Colonic mucosa (tissue), 4 donors: ENCODE measurements around the gene RPL14. TPM values are rescaled to one million over a fixed set of nuclear protein-coding genes. Genes with fewer than 3 reads are reported as not detected.
"Not testable (repeated sequence)": the region's sequence is repeated elsewhere in the genome, so short reads cannot be mapped to it uniquely, and the experiment has no call there.

Source experiments
- DNase-seq: peaks from one replicate; pipeline ENCODE4 v3.0.0-alpha.2; 2020
- H3K27ac ChIP-seq: fragments of 200-600 bp; one replicate; pipeline ENCODE4 v1.8.0; 2021
- H3K27me3 ChIP-seq: fragments of 200-600 bp; one replicate; pipeline ENCODE4 v1.8.0; 2021
- H3K36me3 ChIP-seq: fragments of 200-600 bp; one replicate; pipeline ENCODE4 v1.8.0; 2021
- H3K4me1 ChIP-seq: fragments of 200-600 bp; one replicate; pipeline ENCODE4 v1.8.0; 2021; ENCODE audit warnings: mild to moderate bottlenecking
- H3K4me3 ChIP-seq: fragments of 200-600 bp; one replicate; pipeline ENCODE4 v1.8.0; 2021
- H3K9ac ChIP-seq, 2 donors: one replicate each; pipeline ENCODE4 v1.7.0; 2013; ENCODE audit warnings: control low read depth in 2 of 2, low read depth in 2 of 2, low read length in 2 of 2
- H3K9me3 ChIP-seq: fragments of 200-600 bp; one replicate; pipeline ENCODE4 v1.8.0; 2021
- intact Hi-C: fragments of 100-400 bp; cut with DNase I; formaldehyde crosslinking; loops from one replicate; pipeline ENCODE4 v1.14.1; 2022
- total RNA-seq, 2 donors: library from RNA; stranded (reverse); fragmentation: NEBNext Ultra II Directional in 1 of 2; extraction: Animal tissue kit (Norgen Biotek cat#: 25700) in 1 of 2; gene quantifications; one replicate each; pipeline ENCODE4 v1.2.1, GENCODE V29; 2021
- TF ChIP-seq, protein P1 (sequence below): fragments of 200-600 bp; IDR thresholded peaks from one replicate; pipeline ENCODE4 v1.8.0; 2022; ENCODE audit warnings: antibody characterized with exemption, mild to moderate bottlenecking
- donor health status: healthy.
- donor health status: DM: no; HTN: no; CAD: no.
- donor health status: DM: no; HTN: no; CAD: no.

RPL14 gene
- total RNA-seq, 2 donors from 2014 or later, result 1,699 to 1,906 TPM

DNA sequence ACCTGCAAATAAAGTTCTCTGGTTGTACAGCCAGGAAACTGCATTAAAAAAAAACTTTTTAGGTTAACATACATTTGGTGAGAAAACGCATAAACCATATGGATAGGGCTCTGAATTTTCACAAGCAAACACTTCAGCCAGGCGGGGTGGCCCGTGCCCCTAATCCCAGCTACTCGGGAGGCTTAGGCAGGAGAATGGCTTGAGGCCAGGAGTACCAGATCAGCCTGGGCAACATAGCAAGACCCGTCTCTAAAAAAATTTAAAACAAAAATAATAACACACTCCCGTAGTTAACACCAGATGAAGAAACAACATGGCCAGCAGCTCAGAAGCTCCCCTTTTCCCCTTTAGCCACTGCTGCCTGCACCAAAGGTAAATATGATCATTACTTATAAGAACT, 3.2 kb upstream of the RPL14 start:
- no peaks in the 10 kb centered on the region for H3K27me3 ChIP-seq
- H3K4me3 ChIP-seq, result peak overlapping the region; percentile 58
- TF ChIP-seq, protein P1, sequence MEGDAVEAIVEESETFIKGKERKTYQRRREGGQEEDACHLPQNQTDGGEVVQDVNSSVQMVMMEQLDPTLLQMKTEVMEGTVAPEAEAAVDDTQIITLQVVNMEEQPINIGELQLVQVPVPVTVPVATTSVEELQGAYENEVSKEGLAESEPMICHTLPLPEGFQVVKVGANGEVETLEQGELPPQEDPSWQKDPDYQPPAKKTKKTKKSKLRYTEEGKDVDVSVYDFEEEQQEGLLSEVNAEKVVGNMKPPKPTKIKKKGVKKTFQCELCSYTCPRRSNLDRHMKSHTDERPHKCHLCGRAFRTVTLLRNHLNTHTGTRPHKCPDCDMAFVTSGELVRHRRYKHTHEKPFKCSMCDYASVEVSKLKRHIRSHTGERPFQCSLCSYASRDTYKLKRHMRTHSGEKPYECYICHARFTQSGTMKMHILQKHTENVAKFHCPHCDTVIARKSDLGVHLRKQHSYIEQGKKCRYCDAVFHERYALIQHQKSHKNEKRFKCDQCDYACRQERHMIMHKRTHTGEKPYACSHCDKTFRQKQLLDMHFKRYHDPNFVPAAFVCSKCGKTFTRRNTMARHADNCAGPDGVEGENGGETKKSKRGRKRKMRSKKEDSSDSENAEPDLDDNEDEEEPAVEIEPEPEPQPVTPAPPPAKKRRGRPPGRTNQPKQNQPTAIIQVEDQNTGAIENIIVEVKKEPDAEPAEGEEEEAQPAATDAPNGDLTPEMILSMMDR, result no peak
- H3K27ac ChIP-seq, result peak overlapping the region; percentile 89
- H3K9me3 ChIP-seq, result no peaks in the 10 kb centered on the region
- H3K4me1 ChIP-seq, result peaks cover 8% of the 10 kb centered on the region
- intact Hi-C loops, result loop anchor here (10.0 kb wide), 1 partner anchor 71 kb away; the partner anchor contains the start of gene ZNF621
- no peak for DNase-seq
- H3K36me3 ChIP-seq, result no peaks in the 10 kb centered on the region
- H3K9ac ChIP-seq, result peak overlapping the region in 1 of 2 donors; percentile 69

DNA sequence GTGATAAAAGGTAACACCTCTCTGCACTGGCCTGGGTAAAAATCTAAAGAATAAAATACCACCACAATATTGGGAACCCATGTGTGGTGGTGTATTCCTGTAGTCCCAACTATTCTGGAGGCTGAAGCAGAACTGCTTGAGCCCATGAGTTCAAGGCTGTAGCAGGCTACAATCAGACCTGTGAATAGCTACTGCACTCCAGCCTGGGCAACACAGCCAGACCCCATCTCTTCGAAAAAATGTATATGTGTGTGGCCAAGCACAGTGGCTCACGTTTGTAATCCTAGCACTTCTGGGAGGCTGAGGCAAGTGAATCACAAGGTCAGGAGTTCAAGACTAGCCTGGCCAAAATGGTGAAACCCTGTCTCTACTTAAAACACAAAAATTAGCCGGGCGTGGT, 1.8 kb upstream of the RPL14 start:
- no peak for DNase-seq
- Histone ChIP-seq H3K9ac (no peak overlapping the region), H3K27ac (no peak overlapping the region), H3K27me3 (no peaks in the 10 kb centered on the region), H3K36me3 (peaks cover 8% of the 10 kb centered on the region), H3K4me3 (no peak overlapping the region), H3K4me1 (peaks cover 8% of the 10 kb centered on the region), H3K9me3 (no peaks in the 10 kb centered on the region)
- intact Hi-C loops, result loop anchor here (10.0 kb wide), 1 partner anchor 69 kb away; the partner anchor contains the start of gene ZNF621
- TF ChIP-seq, protein P1, result no peak

DNA sequence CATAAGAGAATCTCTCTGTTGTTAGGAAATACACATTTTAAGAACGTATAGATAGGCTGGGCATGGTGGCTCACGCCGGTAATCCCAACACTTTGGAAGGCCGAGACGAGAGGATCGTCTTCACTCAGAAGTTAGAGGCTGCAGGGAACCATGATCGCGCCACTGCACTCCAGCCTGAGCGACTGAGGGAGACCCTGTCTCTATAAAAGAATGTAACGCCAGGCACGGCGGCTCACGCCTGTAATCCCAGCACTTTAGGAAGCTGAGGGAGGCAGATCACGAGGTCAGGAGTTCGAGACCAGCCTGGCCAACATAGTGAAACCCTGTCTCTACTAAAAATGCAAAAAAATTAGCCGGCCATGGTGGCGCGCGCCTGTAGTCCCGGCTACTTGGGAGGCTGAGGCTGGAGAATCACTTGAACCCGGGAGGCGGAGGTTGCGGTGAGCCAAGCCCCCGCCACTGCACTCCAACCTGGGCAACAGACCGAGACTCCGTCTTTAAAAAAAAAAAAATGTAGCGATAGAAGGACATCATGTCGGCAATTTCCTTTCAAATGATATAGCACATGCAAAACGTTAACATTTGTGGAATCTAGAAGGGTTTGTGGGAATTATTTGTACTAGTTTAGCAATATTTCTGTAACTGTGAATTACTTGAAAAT, 730 bp upstream of the RPL14 start:
- Histone ChIP-seq H3K27me3 (no peaks in the 10 kb centered on the region), H3K36me3 (peaks cover 11% of the 10 kb centered on the region), H3K9ac (peak overlapping the region; percentile 62 to 94), H3K27ac (peak overlapping the region; percentile 75), H3K4me1 (peaks cover 8% of the 10 kb centered on the region), H3K4me3 (peak overlapping the region; percentile 94), H3K9me3 (no peaks in the 10 kb centered on the region)
- TF ChIP-seq, protein P1, result no peak
- no peak for DNase-seq
- intact Hi-C loops, result loop anchor here (10.0 kb wide), 1 partner anchor 68 kb away; the partner anchor contains the start of gene ZNF621

DNA sequence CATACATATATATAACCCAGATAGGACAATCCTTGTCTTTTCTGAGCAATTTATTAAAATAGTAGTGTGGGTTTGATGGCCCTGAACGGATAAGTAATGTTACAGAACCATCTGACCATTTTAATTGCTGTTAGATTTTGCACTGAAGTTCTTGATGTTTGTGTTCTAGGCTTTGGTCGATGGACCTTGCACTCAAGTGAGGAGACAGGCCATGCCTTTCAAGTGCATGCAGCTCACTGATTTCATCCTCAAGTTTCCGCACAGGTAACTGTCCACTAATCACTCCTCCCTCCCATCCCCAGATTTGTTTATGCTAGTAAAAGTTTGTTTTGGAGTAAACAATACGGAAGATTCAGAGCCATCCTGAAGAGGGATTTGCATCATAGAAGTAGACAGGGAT, 1.3 kb downstream of the RPL14 start:
- H3K9ac ChIP-seq, result peak overlapping the region in 1 of 2 donors; percentile 94
- DNase-seq, result no peak
- intact Hi-C loops, result loop anchor here (10.0 kb wide), 1 partner anchor 66 kb away; the partner anchor contains the start of gene ZNF621
- peak overlapping the region; percentile 94 for H3K4me3 ChIP-seq
- H3K27ac ChIP-seq, result no peak overlapping the region
- H3K4me1 ChIP-seq, result peaks cover 8% of the 10 kb centered on the region
- no peaks in the 10 kb centered on the region for H3K9me3 ChIP-seq
- H3K36me3 ChIP-seq, result peaks cover 23% of the 10 kb centered on the region
- TF ChIP-seq, protein P1, result no peak
- no peaks in the 10 kb centered on the region for H3K27me3 ChIP-seq

DNA sequence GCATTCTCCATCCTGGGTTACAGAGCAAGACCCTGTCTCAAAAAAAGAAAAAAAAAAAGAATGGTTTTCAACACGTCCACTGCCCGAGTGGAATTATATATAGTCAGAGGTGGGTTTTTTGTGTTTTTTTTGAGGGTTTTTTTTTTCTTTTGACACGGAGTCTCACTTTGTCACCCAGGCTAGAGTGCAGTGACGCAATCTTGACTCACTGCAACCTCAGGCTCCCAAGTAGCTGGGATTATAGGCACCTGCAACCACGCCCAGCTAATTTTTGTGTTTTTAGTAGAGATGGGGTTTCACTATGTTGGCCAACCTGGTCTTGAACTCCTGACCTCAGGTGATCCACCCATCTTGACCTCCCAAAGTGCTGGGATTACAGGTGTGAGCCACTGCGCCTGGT, 3.3 kb downstream of the RPL14 start:
- H3K4me1 ChIP-seq, result not testable (repeated sequence)
- H3K36me3 ChIP-seq, result peaks cover 25% of the 10 kb centered on the region

DNA sequence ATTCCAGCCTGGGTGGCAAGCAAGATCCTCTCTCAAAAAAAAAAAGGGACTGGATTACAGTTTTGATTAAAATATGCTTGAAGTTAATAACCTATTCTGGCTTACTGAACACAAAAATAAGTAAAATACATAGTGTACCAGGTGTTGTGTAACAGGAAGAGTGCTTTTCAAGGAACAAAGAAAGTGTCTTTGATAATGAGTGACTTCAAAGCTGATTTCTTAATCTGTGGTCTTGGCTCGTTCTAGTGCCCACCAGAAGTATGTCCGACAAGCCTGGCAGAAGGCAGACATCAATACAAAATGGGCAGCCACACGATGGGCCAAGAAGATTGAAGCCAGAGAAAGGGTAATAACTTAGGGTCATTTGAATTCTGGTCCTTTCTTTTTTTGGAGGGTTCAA, 4.0 kb downstream of the RPL14 start:
- H3K4me1 ChIP-seq, result peaks cover 8% of the 10 kb centered on the region
- no peak overlapping the region for H3K9ac ChIP-seq
- H3K27me3 ChIP-seq, result no peaks in the 10 kb centered on the region
- no peaks in the 10 kb centered on the region for H3K9me3 ChIP-seq
- DNase-seq, result no peak
- H3K36me3 ChIP-seq, result peaks cover 25% of the 10 kb centered on the region
- TF ChIP-seq, protein P1, result no peak
- no peak overlapping the region for H3K27ac ChIP-seq
- intact Hi-C loops, result no loop called here
- H3K4me3 ChIP-seq, result no peak overlapping the region

More for the DNA sequence above, 3.3 kb downstream of the RPL14 start:
- H3K4me3 ChIP-seq, intact Hi-C loops, H3K9ac ChIP-seq, H3K27me3 ChIP-seq, H3K9me3 ChIP-seq, H3K27ac ChIP-seq, DNase-seq: not testable (repeated sequence)

DNA sequence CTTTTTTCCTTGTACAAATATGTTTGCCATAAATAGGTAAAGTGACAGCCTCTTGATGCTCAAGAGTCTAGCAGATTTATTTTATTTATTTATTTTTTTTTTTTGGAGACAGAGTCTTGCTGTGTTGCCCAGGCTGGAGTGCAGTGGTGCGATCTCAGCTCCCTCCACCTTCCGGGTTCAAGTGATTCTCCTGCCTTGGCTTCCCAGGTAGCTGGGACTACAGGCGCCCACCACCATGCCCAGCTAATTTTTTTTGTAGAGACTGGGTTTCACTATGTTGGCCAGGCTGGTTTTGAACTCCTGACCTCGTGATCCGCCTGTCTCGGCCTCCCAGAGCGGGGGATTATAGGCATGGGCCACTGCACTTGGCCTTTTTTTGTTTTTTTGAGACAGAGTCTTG, 5.7 kb downstream of the RPL14 start:
- DNase-seq, H3K27me3 ChIP-seq, H3K9me3 ChIP-seq, H3K4me1 ChIP-seq, H3K4me3 ChIP-seq, intact Hi-C loops, H3K9ac ChIP-seq, H3K27ac ChIP-seq: not testable (repeated sequence)
- H3K36me3 ChIP-seq, result peaks cover 25% of the 10 kb centered on the region
